ENCODE results near the gene SULT4A1. TPM values are rescaled to one million over a fixed set of nuclear protein-coding genes. Genes with fewer than 3 reads are reported as not detected.

Gene SULT4A1
- total and polyA plus RNA-seq, 3 donors from 2014 or later, result 10.3 to 11.9 (median 11.2) TPM

- no peaks in the 10 kb centered on the region for H3K9me3 ChIP-seq
- no peak overlapping the region for H3K4me3 ChIP-seq
- TF ChIP-seq CTCF (IDR thresholded peaks at IDR 0.05), result peak in 1 of 3 experiments; percentile 24
- TF ChIP-seq POLR2A (IDR thresholded peaks at IDR 0.05), result no peak
- no peaks in the 10 kb centered on the region for H3K4me1 ChIP-seq
- DNase-seq, result peak; percentile 44
- H3K27me3 ChIP-seq, result no peaks in the 10 kb centered on the region
- 62 to 78% methylated on average over 12 to 14 of the region's 16 CpGs for WGBS, 2 donors
- H3K27ac ChIP-seq, result no peak overlapping the region
- intact Hi-C loops (cut with DNase I; ENCODE audit: low total_unique reads), result no loop called here
- H3K36me3 ChIP-seq (ENCODE audit: low read depth, missing control alignments), result no peaks in the 10 kb centered on the region
Measured at GRCh38 chr22:43848366-43849171, 13.7 kb downstream of the SULT4A1 start.

- DNase-seq, result no peak
- TF ChIP-seq CTCF (IDR thresholded peaks at IDR 0.05) (no peak), POLR2A (IDR thresholded peaks at IDR 0.05) (no peak)
- Histone ChIP-seq H3K27me3 (no peaks in the 10 kb centered on the region), H3K9me3 (no peaks in the 10 kb centered on the region), H3K4me1 (no peaks in the 10 kb centered on the region), H3K36me3 (ENCODE audit: low read depth, missing control alignments) (no peaks in the 10 kb centered on the region), H3K4me3 (no peak overlapping the region), H3K27ac (no peak overlapping the region)
- 87 to 94% methylated on average over 12 to 14 of the region's 14 CpGs for whole genome bisulfite sequencing, 2 donors
- intact Hi-C loops (cut with DNase I; ENCODE audit: low total_unique reads), result no loop called here
Measured at GRCh38 chr22:43847376-43848289, 14.7 kb downstream of the SULT4A1 start.

- DNase-seq, result no peak
- 78 to 86% methylated on average over 11 of the region's 11 CpGs for WGBS, 2 donors
- no peaks in the 10 kb centered on the region for H3K27me3 ChIP-seq
Measured at GRCh38 chr22:43846966-43847365, 15.3 kb downstream of the SULT4A1 start.

GRCh38 chr22:43845981-43846380, 16.3 kb downstream of the SULT4A1 start:
- no peak for DNase-seq
- WGBS, 2 donors, result 85 to 89% methylated on average over 11 of the region's 11 CpGs
- no peak for TF ChIP-seq CTCF (IDR thresholded peaks at IDR 0.05)
- TF ChIP-seq POLR2A (IDR thresholded peaks at IDR 0.05), result no peak
- Histone ChIP-seq H3K27me3 (no peaks in the 10 kb centered on the region), H3K36me3 (ENCODE audit: low read depth, missing control alignments) (no peaks in the 10 kb centered on the region), H3K4me3 (no peak overlapping the region), H3K4me1 (no peaks in the 10 kb centered on the region), H3K27ac (no peak overlapping the region), H3K9me3 (no peaks in the 10 kb centered on the region)
- intact Hi-C loops (cut with DNase I; ENCODE audit: low total_unique reads), result no loop called here

More at GRCh38 chr22:43846966-43847365, 15.3 kb downstream of the SULT4A1 start:
- Histone ChIP-seq H3K36me3 (ENCODE audit: low read depth, missing control alignments) (no peaks in the 10 kb centered on the region), H3K4me3 (no peak overlapping the region), H3K27ac (no peak overlapping the region), H3K9me3 (no peaks in the 10 kb centered on the region), H3K4me1 (no peaks in the 10 kb centered on the region)
- intact Hi-C loops (cut with DNase I; ENCODE audit: low total_unique reads), result no loop called here
- TF ChIP-seq POLR2A (IDR thresholded peaks at IDR 0.05), result no peak
- TF ChIP-seq CTCF (IDR thresholded peaks at IDR 0.05), result no peak

All from testis (tissue), 3 donors.